SU-DHL-6 (cell line): Measurements from ENCODE around the gene ZBTB24.

Experiments used
- EZH2phosphoT487 ChIP-seq: fragments of 200-600 bp; sonication (generic), shearing (Covaris generic); conservative IDR thresholded peaks from 2 replicates; pipeline ENCODE4 v1.6.1; 2018; ENCODE audit warnings: mild to moderate bottlenecking, antibody characterized with exemption, low read length, moderate library complexity, mixed read lengths
- TF ChIP-seq, protein P1 (sequence below): fragments of 200-600 bp; sonication (generic); IDR thresholded peaks from one replicate; pipeline ENCODE4 v1.5.1; 2017; ENCODE audit warnings: antibody characterized with exemption, mild to moderate bottlenecking, low read length, moderate library complexity; ENCODE audit not compliant: insufficient read depth, poor library complexity, severe bottlenecking

DNA sequence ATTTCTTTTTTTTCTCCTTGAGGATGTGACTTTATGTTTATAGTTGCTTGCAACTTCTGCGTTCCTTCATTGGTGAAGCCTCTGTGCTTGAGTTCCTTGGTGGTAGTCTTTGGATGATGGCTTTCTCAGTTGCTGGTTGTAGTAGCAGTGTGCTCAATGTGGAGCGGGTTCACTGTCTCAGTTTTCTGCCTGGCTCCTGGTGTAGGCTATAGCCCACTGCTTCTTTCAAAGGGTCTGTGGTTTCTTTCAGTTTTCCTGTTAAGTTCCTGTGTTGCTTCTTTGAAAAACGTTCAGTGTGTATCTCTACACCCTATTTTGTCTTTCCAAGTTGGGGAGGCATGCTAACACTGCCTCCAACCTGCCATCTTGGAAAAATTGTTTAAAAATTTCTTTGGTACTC, 33.9 kb upstream of the ZBTB24 start:
- TF ChIP-seq, protein P1, sequence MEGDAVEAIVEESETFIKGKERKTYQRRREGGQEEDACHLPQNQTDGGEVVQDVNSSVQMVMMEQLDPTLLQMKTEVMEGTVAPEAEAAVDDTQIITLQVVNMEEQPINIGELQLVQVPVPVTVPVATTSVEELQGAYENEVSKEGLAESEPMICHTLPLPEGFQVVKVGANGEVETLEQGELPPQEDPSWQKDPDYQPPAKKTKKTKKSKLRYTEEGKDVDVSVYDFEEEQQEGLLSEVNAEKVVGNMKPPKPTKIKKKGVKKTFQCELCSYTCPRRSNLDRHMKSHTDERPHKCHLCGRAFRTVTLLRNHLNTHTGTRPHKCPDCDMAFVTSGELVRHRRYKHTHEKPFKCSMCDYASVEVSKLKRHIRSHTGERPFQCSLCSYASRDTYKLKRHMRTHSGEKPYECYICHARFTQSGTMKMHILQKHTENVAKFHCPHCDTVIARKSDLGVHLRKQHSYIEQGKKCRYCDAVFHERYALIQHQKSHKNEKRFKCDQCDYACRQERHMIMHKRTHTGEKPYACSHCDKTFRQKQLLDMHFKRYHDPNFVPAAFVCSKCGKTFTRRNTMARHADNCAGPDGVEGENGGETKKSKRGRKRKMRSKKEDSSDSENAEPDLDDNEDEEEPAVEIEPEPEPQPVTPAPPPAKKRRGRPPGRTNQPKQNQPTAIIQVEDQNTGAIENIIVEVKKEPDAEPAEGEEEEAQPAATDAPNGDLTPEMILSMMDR: no peak
- TF ChIP-seq EZH2phosphoT487: no peak
